Subcutaneous adipose tissue (tissue), 4 donors: Measurements from ENCODE around the gene ZFP57. TPM values are rescaled to one million over a fixed set of nuclear protein-coding genes. Genes with fewer than 3 reads are reported as not detected.

ENCODE experiments used
- total RNA-seq, 4 donors: library from RNA; depleted of rRNA; stranded (reverse); fragments of >200 nt; gene quantifications; one replicate each; pipeline ENCODE4 v1.1.0, GENCODE V29; 2016
- TF ChIP-seq, protein P1 (sequence below): fragments of 450-650 bp; IDR thresholded peaks from one replicate; pipeline ENCODE4 v1.5.1; 2016; ENCODE audit warnings: low read depth, mild to moderate bottlenecking, control low read depth, antibody characterized with exemption, moderate library complexity

Gene ZFP57
- total RNA-seq, 4 donors from 2014 or later: 1.0 TPM; not detected in 3

DNA sequence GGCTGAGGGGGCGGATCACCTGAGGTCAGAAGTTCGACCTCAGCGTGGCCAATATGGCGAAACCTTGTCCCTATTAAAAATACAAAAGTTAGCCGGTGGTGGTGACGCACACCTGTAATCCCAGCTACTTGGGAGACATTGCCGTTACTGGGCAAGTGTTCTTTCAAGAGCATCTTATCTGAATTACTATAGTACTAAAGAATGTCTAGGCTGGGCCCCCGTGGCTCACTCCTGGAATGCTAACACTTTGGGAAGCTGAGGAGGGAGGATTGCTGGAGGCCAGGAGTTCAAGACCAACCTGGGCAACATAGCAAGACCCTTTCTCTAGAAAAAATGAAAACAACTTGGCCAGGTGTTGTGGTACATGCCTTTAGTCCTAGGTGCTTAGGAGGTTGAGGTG, 859 bp upstream of the ZFP57 start:
- TF ChIP-seq, protein P1, sequence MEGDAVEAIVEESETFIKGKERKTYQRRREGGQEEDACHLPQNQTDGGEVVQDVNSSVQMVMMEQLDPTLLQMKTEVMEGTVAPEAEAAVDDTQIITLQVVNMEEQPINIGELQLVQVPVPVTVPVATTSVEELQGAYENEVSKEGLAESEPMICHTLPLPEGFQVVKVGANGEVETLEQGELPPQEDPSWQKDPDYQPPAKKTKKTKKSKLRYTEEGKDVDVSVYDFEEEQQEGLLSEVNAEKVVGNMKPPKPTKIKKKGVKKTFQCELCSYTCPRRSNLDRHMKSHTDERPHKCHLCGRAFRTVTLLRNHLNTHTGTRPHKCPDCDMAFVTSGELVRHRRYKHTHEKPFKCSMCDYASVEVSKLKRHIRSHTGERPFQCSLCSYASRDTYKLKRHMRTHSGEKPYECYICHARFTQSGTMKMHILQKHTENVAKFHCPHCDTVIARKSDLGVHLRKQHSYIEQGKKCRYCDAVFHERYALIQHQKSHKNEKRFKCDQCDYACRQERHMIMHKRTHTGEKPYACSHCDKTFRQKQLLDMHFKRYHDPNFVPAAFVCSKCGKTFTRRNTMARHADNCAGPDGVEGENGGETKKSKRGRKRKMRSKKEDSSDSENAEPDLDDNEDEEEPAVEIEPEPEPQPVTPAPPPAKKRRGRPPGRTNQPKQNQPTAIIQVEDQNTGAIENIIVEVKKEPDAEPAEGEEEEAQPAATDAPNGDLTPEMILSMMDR: no peak

GRCh38 chr6:29680416-29680815, 536 bp downstream of the ZFP57 start:
- TF ChIP-seq, protein P1: no peak

GRCh38 chr6:29679962-29680361, 990 bp downstream of the ZFP57 start:
- TF ChIP-seq, protein P1: no peak

DNA sequence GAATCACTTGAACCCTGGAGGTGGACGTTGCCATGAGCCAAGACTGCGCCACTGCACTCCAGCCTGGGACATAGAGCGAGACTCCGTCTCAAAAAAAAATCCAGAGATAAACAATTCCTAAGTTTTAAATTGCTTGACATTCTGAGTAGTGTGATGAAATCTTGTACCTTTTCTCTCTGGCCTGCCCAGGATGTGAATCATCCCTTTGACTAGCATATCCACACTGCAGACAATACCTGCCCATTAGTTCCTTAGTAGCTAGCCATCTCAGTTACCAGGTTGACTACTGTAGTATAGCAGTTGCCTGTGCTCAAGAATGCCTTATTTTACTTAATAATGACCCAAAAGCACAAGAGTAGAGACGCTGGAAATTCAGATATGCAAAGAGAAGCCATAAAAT, 2.8 kb downstream of the ZFP57 start:
- TF ChIP-seq, protein P1: no peak

- TF ChIP-seq, protein P1: no peak
These were observed 3.9 kb downstream of the ZFP57 start for GRCh38 chr6:29676981-29677601.

DNA sequence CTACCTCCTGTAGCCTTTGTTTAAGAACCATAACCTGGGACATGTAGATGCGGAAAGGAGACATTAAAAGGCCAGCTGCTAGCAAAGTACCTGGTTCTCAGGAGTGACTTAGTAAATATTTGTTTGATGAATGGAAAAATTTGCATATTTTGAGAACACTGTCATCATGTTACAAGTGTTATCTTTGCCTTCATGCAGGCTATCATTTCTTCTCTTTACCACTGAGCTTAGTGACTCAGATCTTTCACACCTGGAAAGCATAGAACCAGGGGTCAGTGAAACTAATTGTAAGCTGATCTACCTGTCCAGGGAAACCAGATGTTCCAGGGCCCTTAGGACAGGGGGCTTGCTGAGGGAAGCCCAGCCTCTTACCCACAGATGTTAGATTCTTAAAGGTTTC, 5.4 kb downstream of the ZFP57 start:
- TF ChIP-seq, protein P1: no peak

GRCh38 chr6:29674008-29674407, 6.9 kb downstream of the ZFP57 start:
- TF ChIP-seq, protein P1: no peak
